GOT3 (cell line): ENCODE measurements around the gene TBC1D22A.
"Not testable (repeated sequence)": the region's sequence is repeated elsewhere in the genome, so short reads cannot be mapped to it uniquely, and the experiment has no call there.

Experiments
- DNase-seq: peaks from one replicate; lab custom pipeline; 2025; ENCODE audit warnings: mixed read lengths; lab: John Stamatoyannopoulos, UW

Gene TBC1D22A

GRCh38 chr22:47170511-47171440 is 408.3 kb downstream of the TBC1D22A start:
- not testable (repeated sequence) for DNase-seq

DNA sequence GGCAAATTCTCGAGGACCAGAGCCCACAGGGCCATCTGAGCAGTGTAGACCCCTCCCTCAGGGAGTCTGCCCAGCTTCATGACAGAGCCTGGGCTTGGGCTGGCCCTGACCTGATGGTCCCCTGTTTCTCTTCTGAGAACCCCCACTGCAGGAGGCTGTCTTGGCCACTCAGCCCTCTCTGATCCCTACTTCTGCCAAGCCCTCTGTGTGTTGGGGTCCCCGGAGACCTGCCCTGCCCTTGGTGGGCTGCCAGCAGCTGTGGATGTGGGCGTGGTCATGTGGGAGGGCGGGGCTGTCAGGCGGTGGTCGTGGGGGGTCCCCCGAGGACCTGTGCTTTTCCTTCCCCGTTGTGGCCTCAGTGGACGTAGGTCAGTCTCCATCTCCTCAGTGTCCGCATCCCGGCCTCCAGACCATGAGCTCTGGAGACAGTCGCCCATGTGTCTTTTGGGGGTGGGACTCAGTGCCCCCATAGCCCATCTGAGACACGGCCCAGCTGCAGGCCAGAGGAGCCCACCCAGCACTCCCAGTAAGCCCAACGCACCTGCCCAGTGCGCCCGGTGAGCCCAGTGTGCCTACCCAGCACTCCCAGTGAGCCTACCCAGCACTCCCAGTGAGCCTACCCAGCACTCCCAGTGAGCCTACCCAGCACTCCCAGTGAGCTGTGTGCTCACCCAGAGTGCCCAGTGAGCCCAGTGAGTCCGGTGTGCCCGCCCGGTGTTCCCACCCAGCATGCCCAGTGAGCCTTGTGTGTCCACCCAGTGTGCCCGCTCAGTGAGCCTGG is 409.2 kb downstream of the TBC1D22A start:
- DNase-seq = no peak

GRCh38 chr22:47172771-47173534 is 410.5 kb downstream of the TBC1D22A start:
- DNase-seq = no peak

DNA sequence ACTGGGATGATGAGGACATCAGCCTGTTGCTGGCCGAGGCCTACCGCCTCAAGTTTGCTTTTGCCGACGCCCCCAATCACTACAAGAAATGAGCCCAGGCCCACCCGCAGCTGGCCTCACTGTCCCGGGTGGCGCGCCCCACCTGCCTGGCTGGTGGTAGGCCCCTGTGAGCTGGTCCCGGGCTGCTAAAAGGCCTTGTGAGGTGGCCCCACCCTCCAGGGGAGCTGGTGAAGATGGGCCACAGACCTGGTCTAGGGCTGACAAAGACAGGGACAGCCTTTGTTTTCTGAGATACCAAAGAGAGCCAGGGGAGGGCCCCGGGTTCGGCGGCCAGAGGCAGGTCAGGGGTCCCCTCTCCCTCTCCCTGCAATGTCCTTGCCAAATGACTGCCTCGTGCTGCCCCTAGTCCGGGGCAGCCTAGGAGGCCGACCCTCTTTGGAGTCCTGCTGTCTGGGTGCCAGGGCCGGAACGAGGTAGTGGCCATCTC is 411.1 kb downstream of the TBC1D22A start:
- DNase-seq = no peak

GRCh38 chr22:47174096-47174495 is 411.6 kb downstream of the TBC1D22A start:
- DNase-seq = no peak

DNA sequence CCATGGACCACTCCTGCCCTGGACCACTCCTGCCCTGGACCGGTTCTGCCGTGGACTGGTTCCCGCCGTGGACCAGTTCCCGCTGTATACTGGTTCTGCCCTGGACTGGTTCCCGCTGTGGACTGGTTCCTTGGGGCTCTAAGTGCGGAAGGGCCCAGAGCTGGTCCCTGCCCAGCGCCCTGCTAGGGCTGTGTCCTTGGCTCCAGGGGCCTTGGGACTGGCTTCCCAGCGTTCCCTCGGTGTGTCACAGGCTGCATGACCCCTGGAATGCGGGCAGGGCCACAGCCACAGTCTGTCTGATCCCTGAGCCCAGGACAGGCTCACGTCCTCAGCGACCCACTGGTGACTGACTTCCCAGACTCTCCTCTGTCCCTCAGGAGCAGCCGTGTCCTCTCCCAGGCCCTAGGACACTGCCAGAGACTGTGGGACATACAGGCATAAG is 412.2 kb downstream of the TBC1D22A start:
- no peak for DNase-seq

GRCh38 chr22:47175151-47176025 is 412.9 kb downstream of the TBC1D22A start:
- no peak for DNase-seq

- DNase-seq = no peak
Observed at GRCh38 chr22:47176026-47176389, 413.6 kb downstream of the TBC1D22A start.

GRCh38 chr22:47176573-47177333 is 414.3 kb downstream of the TBC1D22A start:
- DNase-seq = no peak

DNA sequence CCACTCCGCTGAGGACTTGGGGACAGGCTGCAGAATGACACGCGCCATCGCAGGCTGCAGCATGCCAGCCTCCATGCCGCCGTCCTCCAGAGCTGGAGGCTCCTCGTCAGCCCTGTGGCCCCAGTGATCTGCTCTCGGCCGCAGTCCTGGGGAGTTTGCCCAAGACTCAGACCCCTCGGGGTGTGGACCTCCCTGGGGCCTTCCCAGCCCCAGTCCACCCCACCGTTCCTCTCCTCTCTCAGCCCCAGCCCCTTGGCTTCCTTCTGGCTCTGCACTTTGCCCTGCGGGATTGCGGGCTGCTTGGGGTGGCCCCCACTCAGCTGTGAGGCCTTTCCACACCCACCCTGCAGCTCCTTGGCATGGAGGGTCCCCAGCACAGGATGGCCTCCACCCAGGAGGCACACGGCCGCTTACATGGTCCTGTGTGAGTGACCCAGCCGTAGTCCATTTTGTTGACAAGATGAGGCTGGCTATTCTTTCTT is 414.9 kb downstream of the TBC1D22A start:
- DNase-seq = no peak

DNA sequence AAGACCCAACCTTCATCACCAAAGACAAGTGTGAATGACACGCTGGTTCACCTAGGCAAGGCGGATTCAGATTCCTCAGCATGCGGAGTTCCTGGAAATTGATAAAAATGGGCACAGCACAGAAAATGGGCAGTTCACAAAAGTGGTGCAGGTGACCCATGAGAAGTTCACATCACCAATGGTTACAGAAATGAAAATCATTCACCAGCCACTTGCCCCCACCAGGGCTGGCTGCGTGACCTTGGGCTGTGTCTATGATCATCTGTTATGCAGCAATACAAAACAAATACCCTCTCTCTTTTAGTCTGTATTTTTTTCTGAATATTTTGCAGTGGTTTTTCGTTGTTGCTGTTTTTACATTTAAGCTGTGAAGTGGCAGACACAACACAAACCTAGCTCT is 415.9 kb downstream of the TBC1D22A start:
- DNase-seq = no peak

DNA sequence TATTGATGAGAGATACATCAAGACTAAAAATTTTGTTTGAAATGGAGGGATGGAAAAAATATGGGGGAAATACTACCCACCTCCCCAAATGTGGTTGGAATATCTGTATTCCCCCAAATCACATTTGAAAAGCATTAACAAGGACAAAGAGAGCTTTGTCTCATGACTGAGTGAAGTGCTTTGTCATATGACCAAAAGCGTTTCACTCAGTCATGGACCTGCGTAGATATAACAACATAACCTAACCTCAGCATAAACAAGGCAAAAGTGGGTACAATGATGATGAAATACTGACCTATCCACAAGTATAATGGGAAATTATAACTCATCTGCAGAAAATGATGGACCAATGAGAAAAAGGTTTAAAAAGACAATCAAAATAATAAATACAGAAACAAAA is 418.3 kb downstream of the TBC1D22A start:
- no peak for DNase-seq

DNA sequence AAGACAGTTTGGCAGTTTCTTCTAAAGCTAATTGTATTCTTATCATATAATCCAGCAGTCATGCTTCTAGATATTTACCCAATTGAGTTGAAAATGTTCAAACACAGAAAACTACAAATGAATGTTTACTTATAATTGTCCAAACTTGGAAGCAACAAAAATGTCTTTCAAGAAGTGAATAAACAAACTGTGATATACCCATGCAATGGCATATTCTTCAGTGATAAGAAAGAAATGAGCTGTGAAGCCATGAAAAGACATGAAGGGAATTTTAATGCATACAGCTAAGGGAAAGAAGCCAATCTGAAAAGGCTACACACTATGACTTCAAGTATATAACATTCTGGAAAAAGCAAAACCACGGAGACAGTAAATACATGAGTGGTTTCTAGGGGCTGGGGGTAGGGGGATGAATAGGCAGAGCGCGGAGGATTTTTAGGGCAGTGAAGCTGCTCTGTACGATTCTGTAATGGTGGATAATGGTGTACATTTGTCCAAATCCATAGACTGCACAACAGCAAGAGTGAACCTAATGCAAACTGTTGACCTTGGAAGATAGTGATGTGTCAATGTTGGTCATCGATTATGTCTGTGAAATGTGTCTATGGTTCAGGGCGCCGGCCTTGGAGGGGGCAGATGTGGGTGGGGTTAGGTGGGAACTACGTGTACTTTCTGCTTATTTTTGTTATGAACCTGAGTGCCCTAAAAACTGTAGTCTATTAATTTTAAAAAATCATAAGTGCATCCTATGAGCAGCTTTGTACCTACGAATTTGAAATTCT is 424.9 kb downstream of the TBC1D22A start:
- DNase-seq = no peak

GRCh38 chr22:47188261-47189055 is 426.0 kb downstream of the TBC1D22A start:
- no peak for DNase-seq

DNA sequence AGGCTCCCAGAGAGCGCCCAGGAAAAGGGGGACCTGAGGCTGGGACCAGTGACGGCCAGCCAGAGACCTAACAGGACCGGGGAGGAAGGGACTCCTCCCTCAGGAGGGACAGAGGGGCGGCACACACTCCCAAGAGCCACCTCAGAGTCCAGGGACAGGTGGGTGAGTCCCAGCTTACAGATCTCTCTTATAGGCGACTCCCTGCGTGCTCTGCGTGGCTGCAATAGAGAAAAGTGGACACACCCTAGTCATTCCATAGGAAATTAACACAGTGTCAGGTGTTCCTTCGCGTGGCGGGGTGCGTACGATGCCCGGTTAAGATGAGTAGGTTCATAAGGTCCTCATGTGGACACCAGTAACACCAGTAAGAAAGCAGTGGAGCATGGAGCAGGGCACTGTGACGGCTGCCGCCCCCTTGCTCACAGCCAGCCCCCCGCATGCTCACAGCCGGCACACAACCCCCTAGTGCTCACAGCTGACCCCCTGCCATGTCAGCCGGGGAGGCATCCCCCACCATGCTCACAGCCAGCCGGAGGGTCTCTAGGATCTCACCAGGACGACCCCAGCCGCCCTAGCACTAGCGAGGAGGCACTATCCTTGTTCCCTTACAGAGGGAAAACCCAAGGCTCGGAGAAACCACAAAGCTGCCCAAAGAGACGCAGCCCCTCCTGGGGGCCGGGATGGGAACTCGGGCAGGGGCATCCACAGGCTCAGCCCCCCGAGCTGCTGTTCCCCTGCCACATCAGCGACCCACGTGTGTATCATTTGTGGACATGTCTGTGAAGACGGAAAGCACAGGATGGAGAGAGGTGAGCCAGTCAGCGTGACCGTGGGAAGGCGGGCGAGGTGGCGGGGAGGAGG is 426.8 kb downstream of the TBC1D22A start:
- no peak for DNase-seq

DNA sequence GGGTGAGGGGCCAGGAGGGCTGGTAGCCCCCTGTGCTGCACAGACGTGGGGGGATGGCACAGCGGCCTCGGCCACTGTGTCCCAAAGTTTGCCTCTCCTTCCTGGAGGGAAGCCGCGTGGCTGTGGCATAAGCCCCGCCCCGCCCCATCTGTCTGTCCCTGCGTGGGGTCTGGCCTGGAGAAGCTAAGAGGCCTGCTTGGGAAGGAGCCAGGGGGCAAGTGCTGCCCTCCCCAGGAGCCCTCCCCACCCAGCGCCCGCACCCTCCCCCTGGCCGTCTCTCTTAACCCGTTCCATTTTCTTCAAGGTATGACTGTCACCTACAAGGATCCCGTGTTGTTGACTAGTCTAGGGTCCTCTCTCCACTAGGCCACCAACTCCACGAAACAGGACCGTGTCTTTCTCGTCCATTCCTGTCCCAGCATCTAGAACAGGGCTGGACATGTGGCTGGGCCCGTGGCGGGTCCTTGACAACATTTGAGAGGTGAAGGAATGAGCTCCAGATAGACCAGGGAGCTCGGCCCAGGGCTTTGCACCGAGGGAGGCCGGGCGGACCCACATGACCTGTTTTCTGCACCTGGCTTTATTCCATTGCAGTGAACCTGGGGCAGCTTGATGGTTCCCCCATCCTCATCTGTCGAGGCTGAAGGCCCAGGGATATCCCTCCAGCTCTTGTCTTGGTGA is 428.0 kb downstream of the TBC1D22A start:
- DNase-seq = no peak
